ENCODE data around the gene CD46. TPM values are rescaled to one million over a fixed set of nuclear protein-coding genes. Genes with fewer than 3 reads are reported as not detected.

CD46 gene
- total and polyA plus RNA-seq, 8 donors: 208 to 342 (median 264) TPM

DNA sequence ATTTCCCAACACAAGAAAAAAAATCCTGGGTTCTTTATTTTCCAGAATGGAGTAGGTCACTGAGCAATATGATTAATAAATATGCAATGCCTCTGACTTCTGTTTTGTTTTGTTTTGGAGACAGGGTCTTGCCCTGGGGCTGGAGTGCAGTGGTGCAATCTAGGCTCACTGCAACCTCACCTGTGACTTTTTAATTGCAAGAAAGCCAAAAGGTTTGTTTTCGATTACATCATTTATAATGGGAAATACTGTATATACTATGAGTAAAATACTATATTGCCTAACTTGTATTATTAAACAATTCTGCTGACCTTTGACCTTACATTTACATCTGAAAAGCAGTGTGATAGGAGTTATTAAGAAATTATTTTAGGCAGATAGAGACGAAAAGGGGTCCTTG lies 11.6 kb upstream of the CD46 start:
- ATAC-seq: no peak
- intact Hi-C loops (cut with DNase I): no loop called here
- Histone ChIP-seq H3K27ac (no peak overlapping the region), H3K27me3 (no peaks in the 10 kb centered on the region), H3K4me3 (no peak overlapping the region), H3K9me3 (no peaks in the 10 kb centered on the region), H3K36me3 (no peaks in the 10 kb centered on the region), H3K4me1 (peaks cover 3 to 6% of the 10 kb centered on the region in 2 donors)
- no peak for DNase-seq
- TF ChIP-seq, protein P1, sequence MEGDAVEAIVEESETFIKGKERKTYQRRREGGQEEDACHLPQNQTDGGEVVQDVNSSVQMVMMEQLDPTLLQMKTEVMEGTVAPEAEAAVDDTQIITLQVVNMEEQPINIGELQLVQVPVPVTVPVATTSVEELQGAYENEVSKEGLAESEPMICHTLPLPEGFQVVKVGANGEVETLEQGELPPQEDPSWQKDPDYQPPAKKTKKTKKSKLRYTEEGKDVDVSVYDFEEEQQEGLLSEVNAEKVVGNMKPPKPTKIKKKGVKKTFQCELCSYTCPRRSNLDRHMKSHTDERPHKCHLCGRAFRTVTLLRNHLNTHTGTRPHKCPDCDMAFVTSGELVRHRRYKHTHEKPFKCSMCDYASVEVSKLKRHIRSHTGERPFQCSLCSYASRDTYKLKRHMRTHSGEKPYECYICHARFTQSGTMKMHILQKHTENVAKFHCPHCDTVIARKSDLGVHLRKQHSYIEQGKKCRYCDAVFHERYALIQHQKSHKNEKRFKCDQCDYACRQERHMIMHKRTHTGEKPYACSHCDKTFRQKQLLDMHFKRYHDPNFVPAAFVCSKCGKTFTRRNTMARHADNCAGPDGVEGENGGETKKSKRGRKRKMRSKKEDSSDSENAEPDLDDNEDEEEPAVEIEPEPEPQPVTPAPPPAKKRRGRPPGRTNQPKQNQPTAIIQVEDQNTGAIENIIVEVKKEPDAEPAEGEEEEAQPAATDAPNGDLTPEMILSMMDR (IDR thresholded peaks at IDR 0.05): no peak

DNA sequence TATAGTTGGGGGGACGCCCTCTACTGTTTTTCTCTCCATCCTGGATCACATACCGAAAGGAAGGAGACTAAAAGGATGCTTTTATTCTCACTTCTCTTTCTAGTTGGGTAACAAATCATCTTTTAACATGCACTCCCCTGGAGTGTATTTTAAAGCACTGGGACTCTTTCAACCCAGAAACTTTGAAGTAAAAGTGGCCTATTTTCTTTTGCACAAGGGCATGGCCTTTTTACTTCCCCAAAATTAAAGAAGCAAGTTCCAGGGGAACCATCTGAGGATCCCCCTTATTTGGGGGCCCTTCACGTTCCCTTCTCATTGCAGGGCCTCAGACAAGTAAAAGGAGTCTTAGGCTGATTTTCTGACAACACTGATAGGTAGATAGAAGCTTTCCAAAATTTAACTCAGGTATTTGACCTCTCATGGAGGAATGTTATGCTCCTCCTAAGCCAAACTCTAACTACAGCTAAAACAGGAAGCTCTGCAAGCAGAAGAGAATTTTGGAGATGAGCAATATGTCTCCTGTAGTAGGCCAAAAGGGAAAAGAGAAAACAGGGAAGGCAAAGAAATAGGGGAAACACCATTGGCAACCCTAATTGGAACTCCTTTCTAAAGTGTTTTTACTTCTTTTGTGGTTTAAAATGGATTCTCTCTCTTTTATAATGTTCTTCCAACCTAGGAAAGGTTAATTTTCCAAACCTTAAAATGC lies 8.9 kb upstream of the CD46 start:
- ATAC-seq: no peak
- no peaks in the 10 kb centered on the region for H3K27me3 ChIP-seq
- peaks cover 5 to 17% of the 10 kb centered on the region in 2 donors for H3K4me1 ChIP-seq
- H3K9me3 ChIP-seq: no peaks in the 10 kb centered on the region
- TF ChIP-seq, protein P1 (IDR thresholded peaks at IDR 0.05): no peak
- no peak for DNase-seq
- intact Hi-C loops (cut with DNase I): no loop called here
- H3K36me3 ChIP-seq: no peaks in the 10 kb centered on the region
- no peak overlapping the region for H3K4me3 ChIP-seq
- peak overlapping the region in 1 of 2 donors; percentile 43 for H3K27ac ChIP-seq

DNA sequence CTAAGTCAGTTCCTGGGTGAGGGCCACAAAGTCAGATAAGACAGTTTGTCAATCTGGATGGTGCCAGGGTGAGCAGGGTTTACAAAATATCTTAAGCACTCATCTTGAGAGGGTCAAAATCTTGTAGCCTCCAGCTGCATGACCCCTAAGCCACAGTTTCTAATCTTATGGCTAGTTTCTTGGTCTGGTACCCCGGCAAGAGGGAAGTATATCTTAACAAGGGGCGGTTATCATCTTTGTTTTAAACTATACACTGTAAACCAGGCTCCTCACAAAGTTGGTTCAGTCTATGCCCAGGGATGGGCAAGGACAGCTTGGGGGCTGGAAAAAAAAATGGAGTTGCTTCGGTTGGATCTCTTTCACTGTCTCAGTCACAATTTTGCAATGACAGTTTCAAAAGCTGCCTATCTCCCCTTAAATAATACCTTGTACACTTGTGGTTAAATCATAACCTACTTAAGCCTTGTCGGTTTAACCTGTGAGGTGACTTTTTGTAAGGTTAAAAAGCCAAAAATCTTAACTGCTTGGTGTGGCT lies 7.8 kb upstream of the CD46 start:
- ATAC-seq (no peak), DNase-seq (no peak)
- Histone ChIP-seq H3K4me3 (no peak overlapping the region), H3K4me1 (peaks cover 0 to 17% of the 10 kb centered on the region in 2 donors), H3K36me3 (no peaks in the 10 kb centered on the region), H3K9me3 (no peaks in the 10 kb centered on the region), H3K27me3 (no peaks in the 10 kb centered on the region), H3K27ac (no peak overlapping the region)
- TF ChIP-seq, protein P1 (IDR thresholded peaks at IDR 0.05): no peak
- intact Hi-C loops (cut with DNase I): no loop called here

DNA sequence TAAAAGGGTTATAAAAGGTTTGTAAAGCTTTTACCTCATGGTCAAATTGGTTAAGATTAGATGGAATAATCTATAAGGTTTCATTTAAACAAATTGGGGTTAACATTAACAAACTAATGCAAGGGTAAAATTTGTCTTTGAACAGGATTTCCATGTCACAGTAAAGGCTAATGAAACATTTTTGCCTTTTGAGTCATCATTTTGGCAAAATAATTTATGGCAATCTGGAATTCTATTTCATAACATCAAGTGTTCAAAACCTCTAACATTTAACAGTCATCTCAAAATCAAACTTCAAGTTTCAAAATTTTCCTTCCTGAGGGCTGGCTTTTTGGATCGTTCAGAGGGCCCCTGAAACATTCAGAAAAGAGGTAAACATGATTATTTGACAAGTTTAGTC lies 6.6 kb upstream of the CD46 start:
- TF ChIP-seq, protein P1 (IDR thresholded peaks at IDR 0.05): no peak
- DNase-seq (no peak), ATAC-seq (no peak)
- H3K9me3 ChIP-seq: no peaks in the 10 kb centered on the region
- no peak overlapping the region for H3K4me3 ChIP-seq
- intact Hi-C loops (cut with DNase I): no loop called here
- H3K36me3 ChIP-seq: no peaks in the 10 kb centered on the region
- peak overlapping the region in 1 of 2 donors; percentile 1 for H3K27ac ChIP-seq
- no peaks in the 10 kb centered on the region for H3K27me3 ChIP-seq
- H3K4me1 ChIP-seq: peaks cover 10 to 21% of the 10 kb centered on the region in 2 donors

DNA sequence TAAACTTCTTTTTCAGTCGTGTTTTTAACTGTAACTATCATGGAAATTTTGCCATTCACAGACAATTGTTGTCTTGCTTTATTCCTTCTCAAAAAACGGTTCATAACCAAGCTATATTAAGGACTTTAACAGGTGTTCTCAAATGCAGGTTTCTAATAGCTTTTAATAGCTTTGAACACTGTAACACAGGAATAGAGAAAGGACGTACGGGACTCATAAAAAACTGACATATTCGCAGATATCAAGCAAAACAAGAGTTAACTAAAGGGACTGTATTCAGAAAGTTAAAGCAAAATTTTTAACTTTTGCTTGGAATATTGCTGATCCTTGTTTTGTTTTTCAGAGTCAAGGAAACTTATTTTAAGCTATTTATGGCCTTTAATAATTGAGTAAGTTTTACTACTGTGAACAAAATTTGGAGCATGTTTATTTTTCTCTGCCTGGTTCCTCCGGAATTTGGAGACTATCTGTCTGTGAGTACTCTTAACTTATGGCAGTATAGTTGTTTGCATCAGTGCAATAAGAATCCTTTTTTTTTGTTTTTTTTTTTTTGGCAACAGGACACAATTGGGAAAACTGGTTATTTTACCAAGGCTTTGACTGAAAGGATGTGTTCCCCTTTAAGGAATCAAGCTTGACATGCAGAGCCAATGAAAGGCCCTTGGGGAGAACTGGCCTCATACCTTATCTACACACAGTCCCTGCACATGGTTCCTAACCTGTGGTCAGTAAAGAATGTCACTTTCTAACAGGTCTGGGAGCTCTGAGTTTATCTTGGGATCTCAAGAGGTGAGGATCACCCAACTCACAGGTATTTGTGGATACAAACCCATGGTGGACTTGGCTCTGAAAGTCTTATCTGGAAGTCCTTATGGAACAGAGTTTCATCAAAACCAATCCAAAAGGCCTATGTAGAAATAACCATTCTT lies 5.8 kb upstream of the CD46 start:
- H3K36me3 ChIP-seq: no peaks in the 10 kb centered on the region
- TF ChIP-seq, protein P1 (IDR thresholded peaks at IDR 0.05): no peak
- no peak for DNase-seq
- intact Hi-C loops (cut with DNase I): no loop called here
- no peak for ATAC-seq
- no peak overlapping the region for H3K4me3 ChIP-seq
- peaks cover 19 to 29% of the 10 kb centered on the region in 2 donors for H3K4me1 ChIP-seq
- H3K27me3 ChIP-seq: no peaks in the 10 kb centered on the region
- H3K27ac ChIP-seq: no peak overlapping the region
- no peaks in the 10 kb centered on the region for H3K9me3 ChIP-seq
